ENCODE results near the gene MTRF1. TPM values are rescaled to one million over a fixed set of nuclear protein-coding genes. Genes with fewer than 3 reads are reported as not detected.

MTRF1 gene
- total RNA-seq, 1 donor from 2014 or later, result 12.9 TPM

GRCh38 chr13:41246969-41247680 is 16.3 kb downstream of the MTRF1 start:
- no peak overlapping the region for H3K4me3 Mint-ChIP-seq (ENCODE audit: unreplicated experiment)
- H3K36me3 Mint-ChIP-seq (ENCODE audit: unreplicated experiment), result peaks cover 20% of the 10 kb centered on the region
- TF ChIP-seq CTCF (IDR thresholded peaks at IDR 0.05), result no peak
- H3K9me3 Mint-ChIP-seq (ENCODE audit: unreplicated experiment), result no peaks in the 10 kb centered on the region
- DNase-seq (ENCODE audit: extremely low spot score, unreplicated experiment), result no peak
- H3K27ac Mint-ChIP-seq (ENCODE audit: unreplicated experiment), result no peak overlapping the region
- H3K4me1 Mint-ChIP-seq (ENCODE audit: unreplicated experiment), result no peaks in the 10 kb centered on the region
- no peaks in the 10 kb centered on the region for H3K27me3 Mint-ChIP-seq (ENCODE audit: unreplicated experiment)

- peaks cover 10% of the 10 kb centered on the region for H3K36me3 Mint-ChIP-seq (ENCODE audit: unreplicated experiment)
- no peaks in the 10 kb centered on the region for H3K4me1 Mint-ChIP-seq (ENCODE audit: unreplicated experiment)
- no peaks in the 10 kb centered on the region for H3K27me3 Mint-ChIP-seq (ENCODE audit: unreplicated experiment)
- no peak for DNase-seq (ENCODE audit: extremely low spot score, unreplicated experiment)
- H3K4me3 Mint-ChIP-seq (ENCODE audit: unreplicated experiment), result no peak overlapping the region
- no peak for TF ChIP-seq CTCF (IDR thresholded peaks at IDR 0.05)
- H3K9me3 Mint-ChIP-seq (ENCODE audit: unreplicated experiment), result no peaks in the 10 kb centered on the region
- H3K27ac Mint-ChIP-seq (ENCODE audit: unreplicated experiment), result no peak overlapping the region
Measured at GRCh38 chr13:41244556-41244955, 18.8 kb downstream of the MTRF1 start.

GRCh38 chr13:41241626-41242025 is 21.8 kb downstream of the MTRF1 start:
- H3K27ac Mint-ChIP-seq (ENCODE audit: unreplicated experiment), result no peak overlapping the region
- no peaks in the 10 kb centered on the region for H3K4me1 Mint-ChIP-seq (ENCODE audit: unreplicated experiment)
- H3K4me3 Mint-ChIP-seq (ENCODE audit: unreplicated experiment), result no peak overlapping the region
- H3K27me3 Mint-ChIP-seq (ENCODE audit: unreplicated experiment), result no peaks in the 10 kb centered on the region
- DNase-seq (ENCODE audit: extremely low spot score, unreplicated experiment), result no peak
- H3K9me3 Mint-ChIP-seq (ENCODE audit: unreplicated experiment), result no peaks in the 10 kb centered on the region
- no peak for TF ChIP-seq CTCF (IDR thresholded peaks at IDR 0.05)
- peaks cover 16% of the 10 kb centered on the region for H3K36me3 Mint-ChIP-seq (ENCODE audit: unreplicated experiment)

GRCh38 chr13:41236369-41236768 is 27.0 kb downstream of the MTRF1 start:
- H3K9me3 Mint-ChIP-seq (ENCODE audit: unreplicated experiment), result no peaks in the 10 kb centered on the region
- H3K4me3 Mint-ChIP-seq (ENCODE audit: unreplicated experiment), result no peak overlapping the region
- H3K4me1 Mint-ChIP-seq (ENCODE audit: unreplicated experiment), result peaks cover 8% of the 10 kb centered on the region
- no peak for TF ChIP-seq CTCF (IDR thresholded peaks at IDR 0.05)
- DNase-seq (ENCODE audit: extremely low spot score, unreplicated experiment), result no peak
- no peaks in the 10 kb centered on the region for H3K27me3 Mint-ChIP-seq (ENCODE audit: unreplicated experiment)
- H3K27ac Mint-ChIP-seq (ENCODE audit: unreplicated experiment), result no peak overlapping the region
- H3K36me3 Mint-ChIP-seq (ENCODE audit: unreplicated experiment), result peaks cover 33% of the 10 kb centered on the region

- peaks cover 27% of the 10 kb centered on the region for H3K36me3 Mint-ChIP-seq (ENCODE audit: unreplicated experiment)
- no peak for TF ChIP-seq CTCF (IDR thresholded peaks at IDR 0.05)
- peaks cover 8% of the 10 kb centered on the region for H3K4me1 Mint-ChIP-seq (ENCODE audit: unreplicated experiment)
- no peaks in the 10 kb centered on the region for H3K27me3 Mint-ChIP-seq (ENCODE audit: unreplicated experiment)
- no peak overlapping the region for H3K4me3 Mint-ChIP-seq (ENCODE audit: unreplicated experiment)
- DNase-seq (ENCODE audit: extremely low spot score, unreplicated experiment), result no peak
- H3K9me3 Mint-ChIP-seq (ENCODE audit: unreplicated experiment), result no peaks in the 10 kb centered on the region
- no peak overlapping the region for H3K27ac Mint-ChIP-seq (ENCODE audit: unreplicated experiment)
Measured at GRCh38 chr13:41232578-41233480, 30.5 kb downstream of the MTRF1 start.
